Left renal pelvis (tissue), 4 donors: ENCODE data around the gene PLEKHB1. TPM values are rescaled to one million over a fixed set of nuclear protein-coding genes. Genes with fewer than 3 reads are reported as not detected.
A peak's percentile ranks its signal among the peaks of the same experiment; 100 is the strongest.

ENCODE experiments used
- DNase-seq, 4 donors: peaks; one replicate each; pipeline ENCODE4 v3.0.0-alpha.2; 2013; ENCODE audit warnings: low read depth in 4 of 4, low spot score in 3 of 4
- polyA plus RNA-seq, 4 donors: library from polyadenylated mRNA; unstranded; fragments of 120-200 nt; gene quantifications; one replicate each; pipeline ENCODE4 v1.2.1, GENCODE V29; 2013; ENCODE audit not compliant: insufficient read length in 4 of 4

PLEKHB1 gene
- polyA plus RNA-seq, 4 donors: 3.7 to 16.5 (median 14.3) TPM

DNA sequence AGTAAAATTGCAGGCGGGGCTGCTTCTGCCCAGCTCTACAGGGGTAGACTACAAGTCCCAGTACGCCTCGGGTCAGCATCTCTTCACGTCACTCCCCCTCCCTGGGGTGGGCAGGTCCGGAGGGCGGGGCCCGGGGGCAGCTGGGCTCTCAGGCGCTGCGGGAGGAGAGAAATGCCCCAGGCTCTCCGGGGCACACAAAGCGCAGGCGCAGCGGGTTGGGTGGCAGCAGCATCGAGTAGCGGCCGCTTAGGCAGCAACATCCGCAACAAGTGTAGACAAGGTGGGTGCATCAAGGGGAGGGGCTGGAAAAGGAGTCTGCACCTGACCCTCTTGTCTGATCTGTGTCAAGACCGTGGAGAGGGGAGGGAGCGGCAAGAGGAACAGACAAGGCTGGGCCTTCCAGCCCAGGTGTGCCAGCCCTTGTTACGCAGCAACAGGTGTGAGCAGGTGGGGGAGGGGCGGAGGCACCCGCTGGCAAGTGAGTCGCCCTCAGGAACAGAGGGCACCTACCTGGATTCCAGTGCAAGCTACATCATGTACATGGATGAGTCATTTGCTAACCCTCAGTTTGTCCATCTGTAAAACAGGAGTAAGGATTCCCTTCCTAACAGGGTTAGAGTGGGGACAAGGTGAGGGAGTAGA lies 1.2 kb downstream of the PLEKHB1 start:
- peak; percentile 59 to 71 (median 63) for DNase-seq

DNA sequence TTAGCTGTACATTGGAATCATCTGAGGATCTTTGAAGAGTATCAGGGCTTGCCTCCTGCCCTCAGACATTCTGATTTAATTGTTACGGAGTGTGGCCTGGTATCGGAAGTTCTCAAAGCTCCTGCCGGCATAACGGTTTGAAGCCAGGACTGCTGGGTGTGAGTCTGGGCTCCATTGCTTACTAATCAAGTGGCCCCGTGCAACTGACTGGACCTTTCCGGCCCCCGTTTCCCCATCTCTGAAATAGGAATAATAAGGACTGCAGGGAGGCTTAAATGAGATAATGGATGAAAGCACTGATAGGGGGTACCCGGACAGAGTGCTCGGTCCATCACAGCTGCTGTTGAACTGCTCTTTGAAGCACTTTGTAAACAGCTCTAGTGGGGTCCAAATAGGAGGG lies 1.7 kb downstream of the PLEKHB1 start:
- no peak for DNase-seq

DNA sequence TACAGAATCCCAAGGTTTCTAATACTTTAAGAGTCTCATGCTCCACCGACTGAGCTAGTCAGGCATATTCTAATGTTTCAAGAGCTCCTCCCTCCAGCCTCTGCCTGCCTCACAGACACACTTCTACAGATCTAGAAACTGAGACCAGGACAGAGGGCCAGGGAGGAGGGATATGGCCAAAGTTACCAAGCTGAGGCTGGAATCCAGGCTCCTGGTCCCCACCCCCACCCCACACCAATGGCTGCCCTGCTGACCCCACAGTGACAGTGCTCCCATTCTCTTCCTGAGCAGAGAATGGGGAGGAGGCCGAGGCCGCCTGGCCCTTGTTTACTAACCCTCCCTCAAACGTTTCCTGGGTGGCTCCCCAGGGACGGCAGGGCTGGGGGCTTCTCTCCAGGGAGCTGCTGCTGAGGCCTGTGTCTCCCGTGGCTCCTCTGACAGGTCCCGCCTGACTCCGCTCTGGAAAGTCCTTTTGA lies 2.2 kb downstream of the PLEKHB1 start:
- DNase-seq: no peak

DNA sequence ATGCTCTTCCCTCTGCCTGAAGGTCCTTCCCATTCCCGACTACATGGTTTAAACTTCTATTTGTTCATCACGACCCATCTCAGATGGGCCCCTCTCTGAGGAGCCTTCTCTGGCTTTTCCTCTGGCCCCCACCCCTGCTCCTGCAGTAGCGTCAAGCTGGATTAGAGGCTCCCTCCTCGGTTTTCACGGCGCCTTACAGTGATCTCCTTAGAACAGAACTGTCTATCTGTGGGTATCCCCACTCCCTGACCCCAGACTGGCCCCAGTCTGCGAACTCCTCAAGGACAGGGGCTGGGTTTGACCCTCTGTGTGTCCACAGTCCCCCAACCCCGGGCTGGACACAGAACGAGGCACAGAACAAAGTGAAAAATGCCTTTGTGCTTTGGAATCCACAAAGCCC lies 2.8 kb downstream of the PLEKHB1 start:
- DNase-seq: no peak

DNA sequence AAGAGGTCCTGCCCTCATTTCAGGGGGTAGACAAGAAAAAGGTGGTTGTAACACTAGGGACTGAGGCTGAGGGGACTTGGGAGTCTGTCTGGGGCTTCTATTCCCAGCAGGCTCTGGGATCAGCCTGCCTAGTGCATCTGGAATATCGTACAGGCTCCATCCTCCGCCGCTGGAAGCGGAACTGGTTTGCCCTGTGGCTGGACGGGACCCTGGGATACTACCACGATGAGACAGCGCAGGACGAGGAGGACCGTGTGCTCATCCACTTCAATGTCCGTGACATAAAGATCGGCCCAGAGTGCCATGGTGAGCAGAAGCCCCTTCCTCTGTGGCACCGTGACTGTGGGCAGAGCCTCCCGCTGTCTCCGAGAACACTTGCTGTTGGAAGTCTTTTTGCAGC lies 4.0 kb downstream of the PLEKHB1 start:
- no peak for DNase-seq

DNA sequence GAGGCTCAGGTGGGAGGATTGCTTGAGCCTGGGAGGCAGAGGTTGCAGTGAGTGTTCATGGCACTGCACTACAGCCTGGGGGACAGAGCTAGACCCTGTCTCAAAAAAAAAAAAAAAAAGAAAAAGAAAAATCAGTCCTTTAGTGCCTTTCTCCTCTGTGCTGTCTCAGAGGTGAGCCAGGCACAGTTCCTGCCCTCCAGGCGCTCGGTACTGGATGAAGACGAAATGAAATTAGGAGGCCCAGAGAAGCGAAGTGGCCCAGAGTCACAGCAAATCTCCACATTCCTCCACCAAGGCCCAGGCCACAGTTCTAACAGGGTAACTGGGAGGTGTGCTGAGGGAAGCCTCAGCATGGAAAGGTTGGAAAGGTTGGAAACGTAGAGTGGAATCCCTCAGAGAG lies 4.9 kb downstream of the PLEKHB1 start:
- no peak for DNase-seq

DNA sequence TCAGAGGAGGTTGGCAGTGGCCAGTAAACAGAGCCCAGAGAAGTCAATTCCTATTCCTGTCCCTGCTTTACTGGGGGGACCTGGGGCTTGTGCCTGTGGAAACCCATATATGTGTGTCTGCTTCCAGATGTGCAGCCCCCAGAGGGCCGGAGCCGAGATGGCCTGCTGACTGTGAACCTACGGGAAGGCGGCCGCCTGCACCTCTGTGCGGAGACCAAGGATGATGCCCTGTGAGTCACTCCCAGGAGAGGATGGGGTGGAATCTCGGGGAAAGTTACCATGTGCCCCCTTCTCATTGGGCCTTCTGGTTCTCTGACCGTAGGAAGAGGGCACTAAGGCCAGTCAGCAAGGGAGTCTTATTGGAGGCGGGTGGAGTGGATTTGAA lies 5.3 kb downstream of the PLEKHB1 start:
- no peak for DNase-seq

DNA sequence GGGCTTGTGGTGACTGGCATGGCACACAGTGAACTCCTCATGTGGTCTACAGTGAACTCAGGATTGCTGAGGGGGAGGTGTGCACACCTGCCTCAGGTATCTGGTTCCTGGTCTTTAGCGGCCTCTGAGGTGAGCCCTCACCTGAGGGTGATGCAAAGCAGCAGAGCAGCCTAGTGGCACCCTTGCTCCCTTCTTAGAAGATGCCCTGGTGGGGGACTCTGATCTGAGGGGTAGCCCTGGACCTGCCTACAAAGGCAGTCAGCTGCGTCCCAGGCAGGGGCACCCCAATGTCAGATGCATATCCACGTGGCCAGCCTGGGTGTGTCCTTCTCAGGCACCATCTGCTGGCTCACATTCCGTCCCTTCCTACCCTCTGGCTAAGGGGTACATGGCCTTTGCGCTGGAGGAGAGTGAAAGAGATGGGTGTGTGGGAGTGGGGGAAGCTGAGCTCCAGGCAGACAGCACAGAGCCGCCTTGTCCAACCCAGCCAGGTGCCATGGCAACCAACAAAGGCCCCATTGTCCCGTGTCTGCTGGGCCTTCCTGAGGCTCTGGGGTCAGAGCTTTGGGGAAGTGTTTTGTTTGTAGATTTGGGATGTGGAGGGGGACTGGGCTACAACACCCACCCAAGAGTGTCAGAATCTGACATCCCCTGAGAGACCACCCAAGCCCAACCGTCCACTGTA lies 5.8 kb downstream of the PLEKHB1 start:
- no peak for DNase-seq

DNA sequence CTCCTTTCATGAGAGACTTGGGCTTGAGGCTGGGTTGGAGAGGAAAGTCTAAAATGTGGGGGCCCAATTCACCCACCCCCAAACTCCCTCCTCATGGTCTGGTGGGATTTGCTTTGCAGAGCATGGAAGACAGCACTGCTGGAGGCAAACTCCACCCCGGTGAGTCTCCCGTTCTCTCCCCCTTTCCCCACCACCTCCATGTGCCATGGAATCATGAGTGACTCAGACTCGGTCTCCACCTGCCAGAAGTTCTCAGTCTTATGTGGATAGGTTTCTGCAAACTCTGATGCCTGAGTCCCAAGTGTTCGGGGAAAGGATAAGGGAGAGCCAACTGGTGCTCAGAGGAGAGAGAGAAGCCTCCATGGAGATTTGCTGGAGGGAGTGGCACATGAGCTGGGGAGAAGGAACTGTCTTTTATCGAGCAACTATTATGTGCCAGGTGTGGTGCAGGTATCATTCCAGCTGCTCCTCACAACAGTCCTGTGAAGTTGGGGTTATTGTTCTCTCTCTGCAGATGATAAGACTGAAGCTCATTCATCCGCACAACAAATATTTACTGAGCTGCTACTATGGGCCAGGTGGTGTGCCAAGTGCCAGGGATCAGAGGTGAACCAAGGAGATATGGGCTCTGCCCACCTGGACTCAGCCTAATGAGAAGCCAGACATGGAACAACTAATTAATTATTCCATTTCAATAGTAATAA lies 6.6 kb downstream of the PLEKHB1 start:
- DNase-seq: no peak

DNA sequence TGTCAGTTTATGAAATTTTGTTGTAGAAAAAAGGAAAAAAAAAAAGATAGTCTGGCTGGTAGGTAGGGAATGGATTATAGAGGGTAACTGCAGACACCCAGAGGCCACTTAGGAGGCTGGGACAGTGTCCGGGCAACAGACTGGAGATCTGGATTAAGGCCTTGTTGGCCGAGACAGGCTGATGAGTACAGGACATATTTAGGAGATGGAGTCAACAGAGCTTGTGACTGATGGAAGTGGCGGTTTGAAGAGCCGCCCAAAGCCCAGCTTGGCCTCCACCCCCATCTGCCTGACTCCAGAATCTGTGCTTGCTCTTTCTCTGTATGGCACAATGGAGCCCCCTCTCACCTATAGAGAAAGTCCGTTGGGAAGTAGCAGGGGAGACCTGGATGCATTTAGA lies 7.6 kb downstream of the PLEKHB1 start:
- DNase-seq: no peak

DNA sequence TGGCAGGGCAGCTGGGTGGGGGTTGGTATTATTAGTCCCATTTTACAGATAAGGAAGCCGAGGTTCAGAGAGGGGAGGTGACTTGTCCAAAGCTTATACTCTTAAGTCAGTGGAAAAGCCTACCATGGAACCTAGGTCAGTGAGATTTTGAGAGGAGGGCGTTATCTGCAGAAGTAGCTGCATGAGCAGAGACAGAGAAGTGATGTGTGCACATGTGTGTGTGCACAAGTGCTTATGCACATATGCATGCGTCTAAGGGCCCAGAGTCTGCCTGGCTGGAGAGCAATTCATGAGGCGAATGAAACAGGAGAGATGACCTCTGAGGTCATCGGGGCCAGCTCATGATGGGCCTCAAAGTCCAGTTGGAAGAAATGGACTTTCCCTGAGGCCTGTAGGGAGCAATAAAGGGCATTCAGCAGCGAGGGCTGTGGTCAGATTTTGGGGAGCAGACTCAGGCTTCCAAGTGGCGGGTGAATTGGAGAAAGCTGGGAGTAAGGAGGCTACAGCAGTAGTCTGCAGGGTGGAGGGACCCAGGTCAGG lies 8.2 kb downstream of the PLEKHB1 start:
- DNase-seq: no peak

DNA sequence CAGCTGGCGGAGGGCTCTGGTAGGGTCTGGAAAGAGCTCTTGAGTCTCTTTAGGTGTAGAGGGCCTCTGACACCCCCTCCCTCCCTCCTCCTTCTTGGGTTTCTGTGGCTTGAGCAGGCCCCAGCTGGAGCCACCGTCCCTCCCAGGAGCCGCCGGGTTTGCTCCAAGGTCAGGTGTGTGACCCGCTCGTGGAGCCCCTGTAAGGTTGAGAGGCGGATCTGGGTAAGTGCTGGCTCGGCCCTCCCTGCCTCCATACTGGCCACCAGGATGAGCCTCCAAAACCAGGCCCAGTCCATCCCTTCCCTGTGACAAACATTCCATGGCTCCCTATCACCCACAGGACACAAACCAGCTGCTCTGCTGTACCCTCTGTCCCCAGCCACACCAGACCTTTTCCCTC lies 9.3 kb downstream of the PLEKHB1 start:
- no peak for DNase-seq

DNA sequence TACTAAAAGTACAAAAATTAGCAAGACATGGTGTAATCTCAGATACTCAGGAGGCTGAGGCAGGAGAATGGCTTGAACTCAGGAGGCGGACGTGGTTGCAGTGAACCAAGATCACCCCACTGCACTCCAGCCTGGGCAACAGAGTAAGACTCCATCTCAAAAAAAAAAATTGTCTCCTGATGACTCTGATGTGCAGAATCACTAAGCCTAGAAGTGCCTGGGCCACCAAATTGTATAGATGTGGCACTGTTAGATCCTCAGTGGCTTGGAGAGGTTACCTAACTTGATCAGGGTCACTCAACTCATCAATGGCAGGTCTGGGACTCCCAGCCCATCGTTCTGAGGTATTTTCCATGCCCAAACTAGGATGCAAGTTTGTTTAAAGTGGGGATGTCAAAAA lies 10.6 kb downstream of the PLEKHB1 start:
- no peak for DNase-seq

DNA sequence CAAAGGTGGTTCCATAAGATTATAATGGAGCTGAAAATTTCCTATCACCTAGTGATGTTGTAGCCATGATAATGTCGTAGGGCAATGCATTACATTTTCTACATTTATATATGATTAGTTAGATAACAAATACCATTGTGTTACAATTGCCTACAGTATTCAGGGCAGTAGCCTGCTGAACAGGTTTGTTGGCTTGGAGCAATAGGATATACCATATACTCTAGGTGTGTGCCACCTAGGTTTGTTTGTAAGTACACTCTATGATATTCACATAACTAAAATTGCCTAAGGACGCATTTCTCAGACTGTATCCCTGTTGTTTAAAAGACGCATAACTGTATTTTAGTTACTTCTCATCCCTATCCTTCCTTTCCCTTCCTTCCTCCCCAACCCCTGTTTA lies 13.6 kb downstream of the PLEKHB1 start:
- no peak for DNase-seq

DNA sequence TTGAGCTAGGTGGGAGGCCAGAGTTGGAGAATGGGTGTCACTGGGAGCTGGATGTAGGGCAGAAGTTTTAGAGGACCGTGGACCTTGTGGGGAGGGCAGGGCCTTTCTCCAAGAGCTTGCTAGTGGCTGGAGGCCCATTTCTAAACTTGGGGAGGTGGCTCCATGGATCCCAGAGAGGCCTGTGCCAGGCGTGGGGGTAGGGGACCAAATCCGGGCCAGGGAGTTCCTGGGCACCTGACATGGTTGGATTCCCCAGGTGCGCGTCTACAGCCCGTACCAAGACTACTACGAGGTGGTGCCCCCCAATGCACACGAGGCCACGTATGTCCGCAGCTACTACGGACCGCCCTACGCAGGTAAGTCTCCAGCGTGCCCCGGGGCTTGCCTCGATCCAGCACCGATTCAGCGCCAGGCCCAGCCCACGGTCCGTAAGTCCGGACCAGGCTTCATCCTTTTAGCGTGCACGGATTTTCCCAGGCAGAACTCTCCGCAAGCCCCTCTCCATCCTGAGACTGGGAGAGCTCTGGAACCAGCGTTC lies 14.2 kb downstream of the PLEKHB1 start:
- no peak for DNase-seq

DNA sequence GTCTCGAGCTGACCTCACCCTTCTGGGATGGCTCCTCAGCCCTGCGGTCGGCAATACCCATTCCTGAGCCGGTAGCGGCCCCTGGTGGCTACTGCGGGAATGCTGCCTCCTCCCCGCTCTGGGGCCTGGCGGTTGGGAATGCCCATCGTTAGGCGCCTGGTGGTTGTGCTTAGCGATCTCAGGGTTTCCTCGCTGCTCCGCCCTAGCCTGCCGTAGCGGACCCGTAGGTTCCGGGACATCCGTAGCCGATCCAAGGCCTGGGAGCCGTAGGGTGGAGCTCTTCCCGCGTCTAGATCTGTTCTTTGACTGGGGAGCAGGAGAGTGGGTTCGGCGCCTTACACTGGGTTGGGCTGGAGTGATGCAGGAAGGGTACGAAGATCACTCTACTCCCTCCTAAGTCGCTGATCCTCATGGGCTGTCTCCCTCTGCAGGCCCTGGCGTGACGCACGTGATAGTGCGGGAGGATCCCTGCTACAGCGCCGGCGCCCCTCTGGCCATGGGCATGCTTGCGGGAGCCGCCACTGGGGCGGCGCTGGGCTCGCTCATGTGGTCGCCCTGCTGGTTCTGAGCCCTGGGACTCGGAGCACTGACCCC lies 14.8 kb downstream of the PLEKHB1 start:
- DNase-seq: peak; percentile 66 to 81 (median 74)

DNA sequence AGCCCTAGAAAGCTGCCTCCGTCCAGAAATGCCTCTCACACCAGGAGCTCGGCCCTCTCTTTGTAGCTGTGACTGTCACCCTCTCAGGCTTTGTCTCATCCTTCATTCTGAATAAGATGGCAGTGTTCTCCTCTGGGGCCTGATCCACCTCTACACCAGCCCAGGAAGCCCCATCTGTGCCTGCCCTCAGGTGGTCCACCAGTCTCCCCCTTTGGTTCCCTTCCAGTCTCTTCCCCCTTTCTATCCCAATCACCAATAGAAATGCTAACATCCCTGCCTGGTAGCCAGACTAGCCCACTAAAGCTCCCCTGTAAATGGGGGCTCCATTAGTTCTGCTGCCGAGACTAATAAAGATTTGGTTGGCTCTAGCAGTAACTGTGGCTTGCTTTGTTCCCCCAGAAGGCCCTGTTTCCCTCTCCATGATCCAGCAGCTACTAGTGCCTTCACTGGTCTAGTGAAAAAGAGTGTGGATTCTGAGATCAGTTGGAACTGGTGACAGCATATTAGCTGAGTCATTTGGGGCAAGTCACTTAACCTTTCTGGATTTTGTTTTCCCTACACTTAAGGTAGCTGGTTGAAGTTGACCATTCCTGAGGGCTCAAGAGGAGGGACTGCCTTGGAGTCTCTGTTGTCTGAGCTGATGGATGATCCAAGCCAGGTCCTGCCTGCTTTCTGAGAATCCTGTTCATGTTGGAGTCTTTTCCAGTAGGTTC lies 16.2 kb downstream of the PLEKHB1 start:
- no peak for DNase-seq

DNA sequence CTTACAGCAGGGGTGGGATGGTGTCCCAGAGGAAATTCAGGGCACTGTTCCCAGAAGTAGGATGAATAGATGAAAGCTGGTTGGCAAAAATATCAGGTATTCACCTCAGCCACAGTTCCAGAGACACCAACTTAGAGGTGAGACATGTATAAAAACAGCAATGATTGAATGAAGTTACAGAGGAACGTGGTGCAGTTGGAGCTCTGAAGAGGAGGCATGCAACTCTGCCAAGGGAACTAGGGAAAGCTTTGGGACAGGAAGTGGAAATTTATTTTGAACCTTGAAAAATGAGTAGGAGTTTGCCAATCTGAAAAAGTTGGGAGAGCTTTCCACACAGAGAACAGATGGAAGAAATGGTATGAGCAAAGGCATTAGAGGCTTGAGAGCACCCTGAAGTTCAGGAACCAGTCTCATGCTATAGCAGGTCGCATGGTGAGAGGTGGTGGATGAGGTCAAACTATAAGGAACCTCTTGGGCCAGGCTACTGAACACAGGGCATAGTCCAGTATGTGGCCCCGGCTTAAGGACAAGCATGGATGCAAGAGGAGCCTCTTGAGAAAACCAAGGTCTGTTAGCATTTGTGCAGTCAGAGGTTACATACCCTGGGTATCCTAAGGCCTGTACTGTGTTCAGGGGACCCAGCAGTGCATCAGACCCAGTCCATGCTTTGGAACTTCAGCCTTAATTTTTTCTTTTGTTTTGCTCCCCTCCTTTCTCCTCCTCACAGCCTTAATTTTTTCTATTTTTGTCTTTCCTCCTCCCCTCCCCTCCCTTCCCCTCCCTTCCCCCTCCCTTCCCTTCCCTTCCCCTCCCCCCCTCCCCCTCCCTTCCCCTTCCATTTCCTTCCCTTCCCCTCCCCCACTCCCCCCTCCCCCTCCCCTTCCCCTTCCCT lies 17.5 kb downstream of the PLEKHB1 start:
- no peak for DNase-seq

DNA sequence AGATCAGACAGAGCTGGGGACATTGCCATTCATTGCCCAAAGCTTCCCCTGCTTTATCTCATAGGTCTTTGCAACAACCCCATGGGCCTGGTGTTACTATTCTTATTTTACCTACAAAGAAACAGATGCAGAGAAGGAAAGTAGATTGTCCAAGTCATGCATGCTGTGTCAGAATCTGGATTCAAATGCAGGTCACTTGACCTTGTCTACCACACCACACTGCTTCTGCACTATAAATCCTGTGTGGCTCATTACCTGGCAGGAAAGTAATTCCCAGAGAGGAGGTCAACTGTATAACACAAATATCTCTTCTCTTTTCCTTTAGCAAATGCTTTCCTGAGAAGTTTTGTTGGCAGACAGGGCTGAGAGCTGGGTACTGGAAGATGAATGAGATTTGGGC lies 18.5 kb downstream of the PLEKHB1 start:
- no peak for DNase-seq
